NCI-H2107 (cell line): Measurements from ENCODE around the gene CCL22.

Experiments used
- DNase-seq: peaks from one replicate; lab custom pipeline; 2025; lab: John Stamatoyannopoulos, UW

The CCL22 gene

DNA sequence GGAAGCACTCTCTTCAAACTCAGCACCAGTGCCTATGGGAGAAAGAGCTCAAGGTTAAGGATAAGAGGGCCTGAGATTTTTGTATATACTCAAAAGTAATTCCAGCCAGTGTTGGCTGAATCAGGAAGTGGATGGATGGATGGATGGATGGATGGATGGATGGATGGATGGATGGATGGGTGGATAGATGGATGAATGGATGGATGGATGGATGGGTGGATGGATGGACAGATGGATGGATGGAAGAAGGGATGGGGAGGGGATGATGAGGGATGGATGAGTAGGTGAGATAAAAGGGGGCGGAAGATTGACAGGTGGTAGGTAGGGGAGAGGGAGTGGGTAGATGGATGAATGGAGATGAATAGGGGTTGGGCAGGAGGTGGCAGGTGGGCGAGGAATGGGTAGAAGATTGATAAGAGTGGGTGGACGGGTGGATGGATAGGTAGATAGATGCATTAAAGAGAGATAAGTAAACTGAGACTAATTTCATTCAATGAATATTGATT is 17.8 kb downstream of the CCL22 start:
- DNase-seq: no peak

GRCh38 chr16:57377080-57377841 is 18.7 kb downstream of the CCL22 start:
- no peak for DNase-seq

DNA sequence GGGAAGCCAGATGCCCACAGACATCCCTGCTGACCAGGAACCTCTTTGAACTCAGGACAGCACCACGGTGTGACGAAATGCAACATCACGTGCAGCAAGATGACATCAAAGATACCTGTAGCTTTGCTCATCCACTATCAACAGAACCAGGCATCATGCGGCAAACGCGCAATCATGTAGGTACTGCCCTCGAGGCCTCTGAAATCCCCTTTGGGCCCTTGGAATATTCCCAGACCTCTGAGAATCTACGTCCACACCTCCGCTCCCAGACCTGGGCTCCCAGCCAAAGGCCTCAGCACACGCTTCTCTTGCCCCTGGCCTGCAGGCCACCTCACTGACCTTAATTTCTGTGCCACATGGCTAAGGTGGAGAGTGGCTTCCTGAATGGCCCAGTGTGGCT is 21.0 kb downstream of the CCL22 start:
- no peak for DNase-seq

DNA sequence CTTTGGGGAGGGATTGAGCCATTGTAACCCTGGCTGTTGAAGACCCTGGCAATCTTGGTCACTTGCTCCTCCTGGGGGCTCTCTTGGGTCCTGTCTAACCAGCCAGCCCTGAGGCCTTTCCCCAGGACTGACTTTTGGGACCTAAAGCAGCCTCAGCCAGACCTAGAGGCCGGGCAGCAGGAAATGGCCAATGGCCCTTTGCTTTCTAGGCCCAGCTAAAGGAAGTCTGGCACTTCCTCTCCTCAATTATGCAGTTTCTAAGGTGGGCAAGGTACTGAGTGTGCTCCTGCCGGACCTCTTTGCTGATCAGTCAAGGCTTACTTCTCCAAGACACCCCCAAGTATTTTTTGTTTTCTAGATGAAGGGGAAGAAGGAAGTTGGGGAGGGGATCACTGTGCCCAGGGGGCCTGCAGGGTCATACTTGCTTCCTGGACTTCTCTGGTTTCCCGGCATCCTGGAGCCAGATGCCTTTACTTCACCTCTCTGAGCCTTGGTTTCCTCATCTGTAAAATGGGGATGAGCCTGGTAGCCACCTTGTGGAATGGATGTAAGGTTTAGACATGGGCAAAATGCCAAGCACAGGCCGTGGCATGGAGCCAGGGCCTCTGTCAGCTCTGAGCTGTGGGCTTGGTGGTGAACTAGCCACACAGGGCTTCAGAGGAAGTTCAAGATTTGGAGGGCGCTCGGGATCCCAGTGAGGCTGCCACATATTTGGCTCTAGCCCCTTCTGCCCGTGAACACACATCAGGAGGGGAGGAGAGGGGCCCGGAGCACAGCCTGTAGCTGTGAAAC is 22.3 kb downstream of the CCL22 start:
- DNase-seq: no peak

DNA sequence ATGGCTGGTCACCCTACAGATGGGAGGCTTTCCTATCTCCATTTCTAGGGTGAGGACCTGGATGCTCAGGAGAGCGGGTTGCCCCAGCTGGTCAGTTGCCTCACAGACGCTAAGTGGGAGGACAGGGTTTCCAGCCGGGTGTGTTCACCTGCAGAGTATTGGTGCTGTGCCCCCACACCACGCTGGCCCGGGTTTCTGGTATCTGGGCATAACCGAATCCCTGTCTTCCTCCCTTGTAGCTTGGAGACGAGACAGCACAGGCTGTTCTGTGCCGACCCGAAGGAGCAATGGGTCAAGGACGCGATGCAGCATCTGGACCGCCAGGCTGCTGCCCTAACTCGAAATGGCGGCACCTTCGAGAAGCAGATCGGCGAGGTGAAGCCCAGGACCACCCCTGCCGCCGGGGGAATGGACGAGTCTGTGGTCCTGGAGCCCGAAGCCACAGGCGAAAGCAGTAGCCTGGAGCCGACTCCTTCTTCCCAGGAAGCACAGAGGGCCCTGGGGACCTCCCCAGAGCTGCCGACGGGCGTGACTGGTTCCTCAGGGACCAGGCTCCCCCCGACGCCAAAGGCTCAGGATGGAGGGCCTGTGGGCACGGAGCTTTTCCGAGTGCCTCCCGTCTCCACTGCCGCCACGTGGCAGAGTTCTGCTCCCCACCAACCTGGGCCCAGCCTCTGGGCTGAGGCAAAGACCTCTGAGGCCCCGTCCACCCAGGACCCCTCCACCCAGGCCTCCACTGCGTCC is 23.4 kb downstream of the CCL22 start:
- DNase-seq: no peak

DNA sequence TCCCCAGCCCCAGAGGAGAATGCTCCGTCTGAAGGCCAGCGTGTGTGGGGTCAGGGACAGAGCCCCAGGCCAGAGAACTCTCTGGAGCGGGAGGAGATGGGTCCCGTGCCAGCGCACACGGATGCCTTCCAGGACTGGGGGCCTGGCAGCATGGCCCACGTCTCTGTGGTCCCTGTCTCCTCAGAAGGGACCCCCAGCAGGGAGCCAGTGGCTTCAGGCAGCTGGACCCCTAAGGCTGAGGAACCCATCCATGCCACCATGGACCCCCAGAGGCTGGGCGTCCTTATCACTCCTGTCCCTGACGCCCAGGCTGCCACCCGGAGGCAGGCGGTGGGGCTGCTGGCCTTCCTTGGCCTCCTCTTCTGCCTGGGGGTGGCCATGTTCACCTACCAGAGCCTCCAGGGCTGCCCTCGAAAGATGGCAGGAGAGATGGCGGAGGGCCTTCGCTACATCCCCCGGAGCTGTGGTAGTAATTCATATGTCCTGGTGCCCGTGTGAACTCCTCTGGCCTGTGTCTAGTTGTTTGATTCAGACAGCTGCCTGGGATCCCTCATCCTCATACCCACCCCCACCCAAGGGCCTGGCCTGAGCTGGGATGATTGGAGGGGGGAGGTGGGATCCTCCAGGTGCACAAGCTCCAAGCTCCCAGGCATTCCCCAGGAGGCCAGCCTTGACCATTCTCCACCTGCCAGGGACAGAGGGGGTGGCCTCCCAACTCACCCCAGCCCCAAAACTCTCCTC is 24.1 kb downstream of the CCL22 start:
- DNase-seq: no peak

DNA sequence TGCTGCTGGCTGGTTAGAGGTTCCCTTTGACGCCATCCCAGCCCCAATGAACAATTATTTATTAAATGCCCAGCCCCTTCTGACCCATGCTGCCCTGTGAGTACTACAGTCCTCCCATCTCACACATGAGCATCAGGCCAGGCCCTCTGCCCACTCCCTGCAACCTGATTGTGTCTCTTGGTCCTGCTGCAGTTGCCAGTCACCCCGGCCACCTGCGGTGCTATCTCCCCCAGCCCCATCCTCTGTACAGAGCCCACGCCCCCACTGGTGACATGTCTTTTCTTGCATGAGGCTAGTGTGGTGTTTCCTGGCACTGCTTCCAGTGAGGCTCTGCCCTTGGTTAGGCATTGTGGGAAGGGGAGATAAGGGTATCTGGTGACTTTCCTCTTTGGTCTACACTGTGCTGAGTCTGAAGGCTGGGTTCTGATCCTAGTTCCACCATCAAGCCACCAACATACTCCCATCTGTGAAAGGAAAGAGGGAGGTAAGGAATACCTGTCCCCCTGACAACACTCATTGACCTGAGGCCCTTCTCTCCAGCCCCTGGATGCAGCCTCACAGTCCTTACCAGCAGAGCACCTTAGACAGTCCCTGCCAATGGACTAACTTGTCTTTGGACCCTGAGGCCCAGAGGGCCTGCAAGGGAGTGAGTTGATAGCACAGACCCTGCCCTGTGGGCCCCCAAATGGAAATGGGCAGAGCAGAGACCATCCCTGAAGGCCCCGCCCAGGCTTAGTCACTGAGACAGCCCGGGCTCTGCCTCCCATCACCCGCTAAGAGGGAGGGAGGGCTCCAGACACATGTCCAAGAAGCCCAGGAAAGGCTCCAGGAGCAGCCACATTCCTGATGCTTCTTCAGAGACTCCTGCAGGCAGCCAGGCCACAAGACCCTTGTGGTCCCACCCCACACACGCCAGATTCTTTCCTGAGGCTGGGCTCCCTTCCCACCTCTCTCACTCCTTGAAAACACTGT is 25.0 kb downstream of the CCL22 start:
- DNase-seq: no peak

GRCh38 chr16:57384248-57385070 is 25.9 kb downstream of the CCL22 start:
- no peak for DNase-seq

- DNase-seq: no peak
Measured at GRCh38 chr16:57385083-57385482, 26.5 kb downstream of the CCL22 start.

DNA sequence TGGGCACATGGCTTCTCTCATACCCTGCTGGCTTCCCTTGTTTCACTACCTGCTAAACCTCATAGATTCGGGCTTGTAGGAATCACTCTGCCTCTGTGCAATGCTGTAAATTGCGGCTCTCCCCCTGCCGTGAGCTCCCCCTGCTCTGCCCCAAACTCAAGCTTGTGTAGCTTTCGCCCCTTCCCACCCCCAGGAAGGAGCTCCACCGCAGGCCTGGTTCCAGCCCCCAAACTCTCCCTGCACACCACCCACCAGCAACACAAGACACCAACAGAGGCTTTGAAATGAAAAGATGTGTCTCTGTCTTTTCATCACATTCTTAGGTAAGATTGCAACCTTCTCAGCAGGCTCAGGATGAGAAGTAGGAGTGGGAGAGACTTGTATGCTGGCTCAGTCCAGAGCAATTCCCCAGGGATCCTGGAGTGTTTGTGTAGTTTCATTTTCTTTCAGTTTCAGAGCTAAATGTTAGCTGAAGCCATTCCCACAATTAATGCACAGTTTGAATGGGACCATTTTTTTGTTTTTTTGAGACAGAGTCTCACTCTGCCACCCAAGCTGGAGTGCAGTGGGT is 27.9 kb downstream of the CCL22 start:
- peak; percentile 59 for DNase-seq

DNA sequence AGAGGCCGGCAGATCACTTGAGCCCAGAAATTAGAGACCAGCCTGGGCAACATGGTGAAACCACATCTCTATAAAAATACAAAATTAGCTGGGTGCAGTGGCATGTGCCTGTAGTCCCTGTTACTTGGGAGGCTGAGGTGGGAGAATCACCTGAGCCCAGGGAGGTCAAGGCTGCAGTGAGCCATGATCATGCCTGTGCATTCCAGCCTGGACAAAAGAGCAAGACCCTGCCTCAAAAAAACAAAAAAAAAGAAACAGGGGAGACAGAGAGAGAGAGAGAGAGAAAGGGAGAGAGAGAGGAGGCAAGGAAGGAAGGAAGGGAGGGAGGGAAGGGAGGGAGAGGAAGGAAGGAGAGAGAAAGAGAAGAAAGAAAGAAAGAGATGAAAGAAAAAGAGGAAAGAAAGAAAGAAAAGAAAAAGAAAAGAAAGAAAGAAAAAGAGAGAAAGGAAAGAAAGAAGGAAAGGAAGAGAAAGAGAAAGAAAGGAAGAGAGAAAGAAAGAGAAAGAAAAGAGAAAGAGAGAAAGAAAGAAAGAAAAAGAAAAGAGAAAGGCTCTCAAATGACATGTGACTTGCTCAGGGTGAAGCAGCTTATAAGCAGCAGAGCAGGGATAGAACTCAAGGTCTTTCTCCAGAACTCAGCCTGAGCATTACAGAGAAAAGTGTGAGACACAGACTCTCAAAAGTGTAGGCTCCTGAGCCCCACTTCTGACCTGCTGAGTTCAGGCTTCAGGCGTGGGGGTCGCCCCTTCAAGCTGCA is 29.2 kb downstream of the CCL22 start:
- no peak for DNase-seq

- DNase-seq: no peak
Measured at GRCh38 chr16:57388359-57389086, 29.9 kb downstream of the CCL22 start.

DNA sequence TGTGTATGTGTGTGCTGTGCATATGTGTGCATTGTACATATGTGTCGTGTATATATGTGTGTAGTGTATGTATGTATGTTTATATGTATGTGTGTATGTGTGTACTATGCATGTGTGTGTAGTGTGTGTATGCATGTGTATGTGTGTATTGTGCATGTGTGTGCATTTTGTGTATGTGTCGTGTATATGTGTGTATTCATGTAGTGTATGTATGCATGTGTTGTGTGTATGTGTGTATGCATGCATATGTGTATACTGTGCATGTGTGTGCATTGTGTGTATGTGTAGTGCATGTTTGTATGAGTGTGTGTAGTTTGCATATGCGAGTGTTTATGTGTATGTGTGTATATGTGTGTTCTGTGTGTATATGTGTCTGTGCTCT is 30.5 kb downstream of the CCL22 start:
- no peak for DNase-seq

DNA sequence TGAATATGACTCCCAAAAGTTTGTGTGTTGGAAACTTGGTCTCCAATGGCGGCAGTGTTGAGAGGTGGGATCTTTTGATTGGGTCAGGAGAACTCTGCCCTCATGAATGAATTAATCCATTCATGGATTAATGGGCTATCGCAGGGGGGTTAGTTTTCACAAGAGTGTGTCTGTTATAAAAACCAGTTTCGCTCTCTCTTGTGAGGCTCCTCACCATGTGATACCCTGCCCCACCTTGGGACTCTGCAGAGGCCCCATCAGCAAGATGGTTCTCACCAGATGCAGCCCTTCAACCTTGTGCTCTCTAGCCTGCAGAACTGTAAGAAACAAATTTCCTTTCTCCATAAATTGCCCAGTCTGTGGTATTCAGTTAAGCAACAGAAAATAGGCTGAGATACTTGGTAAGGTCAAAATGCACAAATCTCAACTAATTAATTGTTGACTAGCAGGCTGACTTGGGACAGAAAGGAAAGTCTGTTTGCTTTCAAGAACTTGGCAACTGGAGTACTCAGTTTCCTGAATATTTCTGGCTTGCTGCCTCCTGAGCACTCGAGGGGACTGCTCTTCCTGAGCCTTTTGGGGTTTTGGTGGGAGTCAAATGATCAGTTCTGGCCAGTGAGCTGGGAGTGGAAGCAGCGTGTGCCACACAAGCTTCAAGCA is 32.2 kb downstream of the CCL22 start:
- no peak for DNase-seq

DNA sequence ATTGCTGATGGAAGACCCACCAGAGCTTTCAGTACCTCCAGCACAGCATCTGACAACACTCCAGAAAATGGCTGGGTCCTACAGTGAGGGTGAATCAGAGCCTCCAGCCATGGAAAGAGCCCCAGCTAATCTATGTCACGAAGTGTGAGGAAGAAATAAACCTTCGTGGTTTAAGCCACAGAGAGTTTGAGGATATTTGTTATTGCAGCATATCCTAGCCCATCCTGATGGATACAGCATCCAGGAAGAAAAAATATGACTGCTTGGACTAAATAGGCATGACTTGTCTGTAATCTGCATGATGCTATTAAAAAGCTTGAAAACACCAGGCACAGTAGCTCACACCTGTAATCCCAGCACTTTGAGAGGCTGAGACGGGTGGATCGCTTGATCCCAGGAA is 32.7 kb downstream of the CCL22 start:
- no peak for DNase-seq

- DNase-seq: no peak
Measured at GRCh38 chr16:57391708-57392107, 33.1 kb downstream of the CCL22 start.

DNA sequence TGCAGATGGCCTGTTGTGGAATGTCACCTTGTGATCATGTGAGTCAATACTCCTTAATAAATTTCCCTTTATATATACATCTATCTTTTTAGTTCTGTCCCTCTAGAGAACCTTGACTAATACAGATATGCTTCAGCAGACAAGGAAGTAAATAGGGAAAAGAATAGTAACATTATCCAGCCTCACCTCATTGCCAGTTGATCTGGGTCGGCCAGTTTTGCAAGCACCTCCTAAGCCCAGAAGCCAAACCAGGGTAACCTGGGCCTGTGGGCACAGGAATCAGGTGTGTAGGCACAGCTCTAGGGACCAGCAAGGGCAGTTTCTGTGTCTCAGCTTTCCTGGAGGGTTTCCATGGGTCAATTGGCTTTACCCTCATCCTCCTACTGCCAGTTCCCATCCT is 34.1 kb downstream of the CCL22 start:
- no peak for DNase-seq

- no peak for DNase-seq
Measured at GRCh38 chr16:57394444-57394843, 35.9 kb downstream of the CCL22 start.
